ENCODE measurements around the gene ORAI2.
"Not testable (repeated sequence)": the region's sequence is repeated elsewhere in the genome, so short reads cannot be mapped to it uniquely, and the experiment has no call there.

Gene ORAI2

DNA sequence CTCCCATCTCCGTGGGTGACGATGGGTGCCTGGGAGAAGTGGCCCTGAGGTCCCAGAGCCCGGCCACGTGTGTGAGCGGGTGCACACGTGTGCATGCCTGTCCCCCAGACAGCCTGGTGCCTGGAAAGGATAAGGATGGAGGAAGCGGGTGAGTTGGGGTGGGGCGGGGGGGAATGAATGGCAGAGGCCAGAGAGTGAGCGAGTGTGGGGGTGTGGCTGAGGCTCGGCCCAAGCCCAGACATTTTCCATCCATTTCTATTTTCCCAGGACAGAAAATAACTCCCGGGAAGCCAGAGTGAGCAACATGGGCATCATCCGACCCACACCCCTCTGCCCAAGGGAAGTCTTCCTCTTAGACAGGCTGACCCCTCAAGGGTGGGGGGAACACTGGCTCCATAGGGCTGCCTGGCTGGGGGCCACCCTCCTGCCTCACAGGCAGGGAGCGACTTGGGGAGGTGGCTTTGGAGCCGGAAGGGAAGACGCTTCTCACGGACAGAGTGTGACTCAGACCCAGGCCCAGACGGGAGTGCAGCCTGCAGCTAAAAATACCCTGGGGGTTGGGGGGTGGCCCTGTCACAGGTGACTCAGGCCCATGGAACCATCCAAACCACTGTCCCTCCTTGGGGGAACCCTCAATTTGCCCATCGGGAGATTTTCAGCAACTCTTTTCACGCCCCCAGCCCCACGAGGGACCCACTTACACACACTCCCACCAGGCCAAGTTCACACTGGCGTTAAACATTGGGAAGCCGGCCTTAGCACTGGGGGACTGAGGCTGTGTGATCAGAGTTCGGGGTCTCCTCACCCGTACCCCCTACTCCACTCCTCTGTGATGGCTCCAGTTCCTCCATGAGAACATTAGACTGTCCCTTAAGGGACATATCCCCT is 72.2 kb downstream of the ORAI2 start:
- not testable (repeated sequence) for DNase-seq

All from stimulated activated CD4-positive, alpha-beta T cell treated with anti-CD3 and anti-CD28 coated beads, Interleukin-1b, Interleukin-23, amount 100 ng/mL, for 48 hours (primary cell).